GM23338 (cell line): ENCODE results near the gene MACF1. TPM values are rescaled to one million over a fixed set of nuclear protein-coding genes. Genes with fewer than 3 reads are reported as not detected.

Source experiments
- ATAC-seq: fragments of 200-7000 bp; cut with Tn5 transposase; 3 replicates; pipeline ENCODE4 v1.9.1; 2020
- DNase-seq: peaks from one replicate; pipeline ENCODE4 v3.0.0-alpha.2; 2015; ENCODE audit warnings: low spot score
- H2AFZ ChIP-seq: fragments of 200-600 bp; sonication (generic); 2 replicates; pipeline ENCODE4 v1.8.0; 2016; ENCODE audit warnings: antibody characterized with exemption, mild to moderate bottlenecking, moderate library complexity
- H3F3A ChIP-seq: fragments of 200-600 bp; sonication (generic); replicated peaks from 2 replicates; pipeline ENCODE4 v1.8.0; 2017; ENCODE audit warnings: antibody characterized with exemption, mixed run types, low read depth
- H3K27ac ChIP-seq: fragments of 200-600 bp; sonication (generic); 2 replicates; pipeline ENCODE4 v1.6.1; 2016; ENCODE audit warnings: low read depth
- H3K27me3 ChIP-seq: fragments of 200-600 bp; sonication (generic); 2 replicates; pipeline ENCODE4 v1.8.0; 2016; ENCODE audit warnings: mild to moderate bottlenecking, mixed run types, moderate library complexity; ENCODE audit not compliant: insufficient read depth
- H3K36me3 ChIP-seq: fragments of 200-600 bp; sonication (generic); 2 replicates; pipeline ENCODE4 v1.8.0; 2016; ENCODE audit warnings: mild to moderate bottlenecking; ENCODE audit not compliant: insufficient read depth
- H3K4me1 ChIP-seq: fragments of 200-600 bp; sonication (generic); 2 replicates; pipeline ENCODE4 v1.8.0; 2016; ENCODE audit warnings: mild to moderate bottlenecking, moderate library complexity; ENCODE audit not compliant: insufficient read depth
- H3K4me2 ChIP-seq: fragments of 200-600 bp; sonication (generic); 2 replicates; pipeline ENCODE4 v1.7.1; 2017; ENCODE audit warnings: mixed run types
- H3K4me3 ChIP-seq: fragments of 200-600 bp; sonication (generic); 2 replicates; pipeline ENCODE4 v1.6.1; 2016; ENCODE audit warnings: mixed run types
- H3K79me2 ChIP-seq: fragments of 200-600 bp; sonication (generic); replicated peaks from 2 replicates; pipeline ENCODE4 v1.8.0; 2017; ENCODE audit warnings: mild to moderate bottlenecking; ENCODE audit not compliant: insufficient read depth
- H3K9me2 ChIP-seq: fragments of 200-600 bp; sonication (generic); 2 replicates; pipeline ENCODE4 v1.8.0; 2017; ENCODE audit not compliant: insufficient read depth
- H4K20me1 ChIP-seq: fragments of 200-600 bp; sonication (generic); replicated peaks from 2 replicates; pipeline ENCODE4 v1.8.0; 2017; ENCODE audit warnings: mild to moderate bottlenecking; ENCODE audit not compliant: insufficient read depth
- H3K27ac Mint-ChIP-seq: 2 replicates; pipeline ENCODE4 v1.8.0; 2020; ENCODE audit warnings: inconsistent platforms, mild to moderate bottlenecking, moderate library complexity, mixed read lengths
- H3K27me3 Mint-ChIP-seq: 3 replicates; pipeline ENCODE4 v1.8.0; 2022; ENCODE audit warnings: low read depth, mild to moderate bottlenecking, moderate library complexity, mixed read lengths, inconsistent platforms; ENCODE audit not compliant: insufficient read depth, poor library complexity
- H3K36me3 Mint-ChIP-seq: 3 replicates; pipeline ENCODE4 v1.8.0; 2021; ENCODE audit warnings: low read depth, mild to moderate bottlenecking, inconsistent platforms, moderate library complexity, mixed read lengths
- H3K4me1 Mint-ChIP-seq: 3 replicates; pipeline ENCODE4 v1.8.0; 2020; ENCODE audit warnings: mild to moderate bottlenecking, inconsistent platforms, mixed read lengths
- H3K4me3 Mint-ChIP-seq: 3 replicates; pipeline ENCODE4 v1.8.0; 2021; ENCODE audit warnings: moderate library complexity, mild to moderate bottlenecking, inconsistent platforms, mixed read lengths
- H3K9me3 Mint-ChIP-seq: 3 replicates; pipeline ENCODE4 v1.8.0; 2020; ENCODE audit warnings: moderate library complexity, mild to moderate bottlenecking, inconsistent platforms, mixed read lengths
- CREB1 ChIP-seq: fragments of 250-450 bp; sonication (Bioruptor Pico); IDR thresholded peaks from 2 replicates; pipeline ENCODE4 v1.5.0; 2020; ENCODE audit warnings: low read depth, mild to moderate bottlenecking, moderate library complexity
- EZH2 ChIP-seq: fragments of 200-600 bp; sonication (generic); IDR thresholded peaks from one replicate; pipeline ENCODE4 v1.8.0; 2017; ENCODE audit warnings: antibody characterized with exemption, mild to moderate bottlenecking, low read depth; ENCODE audit not compliant: unreplicated experiment
- EZH2phosphoT487 ChIP-seq: fragments of 200-600 bp; sonication (generic); IDR thresholded peaks from one replicate; pipeline ENCODE4 v1.8.1; 2018; ENCODE audit warnings: antibody characterized with exemption; ENCODE audit not compliant: unreplicated experiment
- JUNB ChIP-seq: IDR thresholded peaks from one replicate; pipeline ENCODE4 v1.6.1; 2016; ENCODE audit warnings: antibody characterized with exemption; ENCODE audit not compliant: unreplicated experiment
- STAT1 ChIP-seq: IDR thresholded peaks from one replicate; pipeline ENCODE4 v1.6.1; 2016; ENCODE audit warnings: antibody characterized with exemption; ENCODE audit not compliant: unreplicated experiment
- ZNF331 ChIP-seq: fragments of 250-450 bp; sonication (Bioruptor Pico); IDR thresholded peaks from 2 replicates; pipeline ENCODE4 v1.5.0; 2020; ENCODE audit warnings: low read depth, mild to moderate bottlenecking, moderate library complexity
- polyA plus RNA-seq: library from polyadenylated mRNA; unstranded; fragments of >200 nt; fragmentation: Nextera tagmentation; extraction: Ambion mirVana; gene quantifications from 2 replicates; pipeline ENCODE4 v1.2.1, GENCODE V29; 2016
- total RNA-seq: library from RNA; depleted of rRNA; stranded (reverse); fragments of >200 nt; shearing (Covaris generic); gene quantifications from 2 replicates; pipeline ENCODE4 v1.2.3, GENCODE V29; 2014
- TF ChIP-seq, protein P1 (sequence below), 2 experiments: fragments of 200-600 bp in 1 of 2; sonication (generic) in 1 of 2; conservative IDR thresholded peaks; 2 replicates each; pipeline versions ENCODE4 v1.5.1 to v1.6.1; 2016 to 2017; ENCODE audit warnings: antibody characterized with exemption in 2 of 2, low read depth in 2 of 2, mild to moderate bottlenecking in 2 of 2, moderate library complexity in 1 of 2

MACF1 gene
- total and polyA plus RNA-seq, 2 experiments from 2014 or later: 104 to 399 TPM

DNA sequence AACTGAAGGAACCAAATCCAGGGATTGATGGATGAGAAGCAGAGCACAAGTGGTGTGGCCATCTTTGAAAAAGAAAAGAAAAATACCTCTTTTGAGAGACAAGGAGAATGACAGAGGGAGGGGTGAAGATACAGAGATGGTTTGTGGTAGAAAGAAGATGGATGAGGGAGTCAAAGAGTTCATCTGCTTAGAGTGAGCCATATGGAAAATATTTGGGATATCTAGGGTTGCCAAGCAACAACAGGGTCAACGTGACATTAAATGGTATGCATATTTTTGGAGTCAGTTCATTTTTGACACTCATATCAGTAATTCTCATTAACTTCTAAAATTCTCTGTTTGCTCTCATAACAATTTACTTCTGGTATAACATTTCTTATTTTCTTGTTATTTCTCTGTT, 50.7 kb downstream of the MACF1 start (continued):
- no peak for TF ChIP-seq EZH2
- TF ChIP-seq, protein P1, sequence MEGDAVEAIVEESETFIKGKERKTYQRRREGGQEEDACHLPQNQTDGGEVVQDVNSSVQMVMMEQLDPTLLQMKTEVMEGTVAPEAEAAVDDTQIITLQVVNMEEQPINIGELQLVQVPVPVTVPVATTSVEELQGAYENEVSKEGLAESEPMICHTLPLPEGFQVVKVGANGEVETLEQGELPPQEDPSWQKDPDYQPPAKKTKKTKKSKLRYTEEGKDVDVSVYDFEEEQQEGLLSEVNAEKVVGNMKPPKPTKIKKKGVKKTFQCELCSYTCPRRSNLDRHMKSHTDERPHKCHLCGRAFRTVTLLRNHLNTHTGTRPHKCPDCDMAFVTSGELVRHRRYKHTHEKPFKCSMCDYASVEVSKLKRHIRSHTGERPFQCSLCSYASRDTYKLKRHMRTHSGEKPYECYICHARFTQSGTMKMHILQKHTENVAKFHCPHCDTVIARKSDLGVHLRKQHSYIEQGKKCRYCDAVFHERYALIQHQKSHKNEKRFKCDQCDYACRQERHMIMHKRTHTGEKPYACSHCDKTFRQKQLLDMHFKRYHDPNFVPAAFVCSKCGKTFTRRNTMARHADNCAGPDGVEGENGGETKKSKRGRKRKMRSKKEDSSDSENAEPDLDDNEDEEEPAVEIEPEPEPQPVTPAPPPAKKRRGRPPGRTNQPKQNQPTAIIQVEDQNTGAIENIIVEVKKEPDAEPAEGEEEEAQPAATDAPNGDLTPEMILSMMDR (conservative IDR thresholded peaks at IDR 0.05; ENCODE audit: low read depth in 2 of 2): no peak

DNA sequence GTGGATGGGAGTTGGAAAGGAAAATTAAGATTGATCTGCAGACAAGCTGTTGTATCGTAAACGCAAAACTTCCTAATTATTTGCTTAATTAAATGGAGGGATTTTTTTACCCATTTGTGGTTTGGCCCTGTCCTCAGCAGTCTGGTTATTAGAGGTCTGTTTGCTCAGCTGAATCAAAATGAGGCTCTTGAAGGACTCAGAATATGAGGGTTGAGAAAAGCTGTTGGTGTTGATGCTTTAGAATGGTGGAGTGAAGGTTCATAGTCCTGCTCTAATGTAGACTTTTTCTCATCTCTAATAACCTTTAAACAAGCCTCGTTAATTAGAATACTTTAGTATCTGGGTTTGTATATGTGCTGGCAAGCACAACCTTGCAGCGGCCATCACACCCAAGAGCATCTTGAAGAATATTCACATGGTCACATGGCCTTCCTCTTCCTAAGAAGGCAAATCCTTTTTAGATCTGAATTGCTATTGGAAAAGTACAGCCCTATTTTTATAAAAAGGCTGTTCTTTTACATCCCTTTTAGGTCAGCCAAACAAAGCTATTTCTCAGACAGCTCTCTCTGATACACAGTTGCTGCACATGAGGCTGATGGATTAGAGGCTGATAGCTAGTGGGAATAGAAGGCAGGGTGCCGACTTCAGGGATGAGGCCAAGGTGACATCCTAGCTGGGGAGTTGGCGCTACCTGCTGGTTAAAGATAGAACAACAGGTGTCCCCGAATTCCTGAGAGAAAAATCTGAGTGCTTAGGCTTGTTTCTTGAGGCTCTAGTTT, 53.8 kb downstream of the MACF1 start:
- H3K79me2 ChIP-seq: peaks cover 46% of the 10 kb centered on the region
- no peaks in the 10 kb centered on the region for H3K9me2 ChIP-seq
- peaks cover 3% of the 10 kb centered on the region; the same call in 1 of the 2 replicates for H3F3A ChIP-seq
- Mint-ChIP-seq H3K4me1 (peaks cover 5% of the 10 kb centered on the region; the same call in 2 of the 3 replicates), H3K4me3 (no peak overlapping the region), H3K9me3 (no peaks in the 10 kb centered on the region), H3K27ac (no peak overlapping the region), H3K27me3 (peaks cover 3% of the 10 kb centered on the region), H3K36me3 (peaks cover 16% of the 10 kb centered on the region; the same call in 2 of the 3 replicates)
- H4K20me1 ChIP-seq: peaks cover 14% of the 10 kb centered on the region; the same call in 1 of the 2 replicates
- no peak for TF ChIP-seq CREB1
- TF ChIP-seq, protein P1 (conservative IDR thresholded peaks at IDR 0.05; ENCODE audit: low read depth in 2 of 2): peak; percentile 91 to 97
- ATAC-seq (peak; percentile 91), DNase-seq (peak; percentile 89)
- no peak overlapping the region for H2AFZ ChIP-seq
- peak overlapping the region; percentile 79 for H3K27ac ChIP-seq
- no peak overlapping the region for H3K4me3 ChIP-seq
- peaks cover 21% of the 10 kb centered on the region; the same call in 1 of the 2 replicates for H3K36me3 ChIP-seq
- no peaks in the 10 kb centered on the region for H3K27me3 ChIP-seq
- H3K4me1 ChIP-seq: no peaks in the 10 kb centered on the region
- no peak overlapping the region for H3K4me2 ChIP-seq

DNA sequence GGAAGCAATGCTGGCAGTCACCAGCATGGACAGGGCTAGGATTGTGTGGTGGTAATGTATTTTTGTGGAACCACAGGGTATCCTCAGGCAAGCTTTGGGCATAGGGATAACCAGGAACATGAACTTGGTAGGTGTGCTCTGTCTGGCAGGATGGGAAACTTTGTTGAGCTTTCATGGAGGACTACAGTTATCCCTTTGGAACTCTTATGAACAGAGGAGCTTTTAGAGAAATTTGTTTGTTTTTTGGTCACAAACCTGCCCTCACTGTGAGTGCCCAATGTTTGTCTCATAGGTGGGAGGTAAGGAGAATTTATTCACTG, 54.4 kb downstream of the MACF1 start:
- H4K20me1 ChIP-seq: peaks cover 10% of the 10 kb centered on the region; the same call in 1 of the 2 replicates
- no peak overlapping the region for H3K4me2 ChIP-seq
- peaks cover 16% of the 10 kb centered on the region; the same call in 2 of the 3 replicates for H3K36me3 Mint-ChIP-seq
- DNase-seq (no peak), ATAC-seq (no peak)
- no peak overlapping the region; the same call in 1 of the 2 replicates for H3K27ac Mint-ChIP-seq
- peaks cover 7% of the 10 kb centered on the region; the same call in 2 of the 3 replicates for H3K4me1 Mint-ChIP-seq
- H3F3A ChIP-seq: peaks cover 3% of the 10 kb centered on the region; the same call in 1 of the 2 replicates
- no peak for TF ChIP-seq CREB1
- no peak for TF ChIP-seq ZNF331 (CRISPR knock-in tag)
- no peak for TF ChIP-seq JUNB
- no peak for TF ChIP-seq EZH2phosphoT487
- TF ChIP-seq STAT1: no peak
- peaks cover 18% of the 10 kb centered on the region; the same call in 1 of the 2 replicates for H3K36me3 ChIP-seq
- peaks cover 50% of the 10 kb centered on the region for H3K79me2 ChIP-seq
- no peak overlapping the region for H3K4me3 ChIP-seq
- H3K27me3 Mint-ChIP-seq: peaks cover 2% of the 10 kb centered on the region
- no peaks in the 10 kb centered on the region for H3K4me1 ChIP-seq
- H2AFZ ChIP-seq: no peak overlapping the region
- H3K27ac ChIP-seq: peak overlapping the region; percentile 10; the same call in 1 of the 2 replicates
- no peaks in the 10 kb centered on the region for H3K9me2 ChIP-seq
- no peak overlapping the region for H3K4me3 Mint-ChIP-seq
- no peaks in the 10 kb centered on the region for H3K27me3 ChIP-seq
- no peaks in the 10 kb centered on the region for H3K9me3 Mint-ChIP-seq
